ENCODE measurements around the gene SERBP1.
"Not testable (repeated sequence)": the region's sequence is repeated elsewhere in the genome, so short reads cannot be mapped to it uniquely, and the experiment has no call there.

Gene SERBP1

GRCh38 chr1:67439277-67440029 lies 9.3 kb upstream of the SERBP1 start:
- DNase-seq = no peak

GRCh38 chr1:67437961-67438360 lies 7.8 kb upstream of the SERBP1 start:
- DNase-seq = no peak

GRCh38 chr1:67436511-67437055 lies 6.4 kb upstream of the SERBP1 start:
- DNase-seq = no peak

- DNase-seq = no peak
Observed at GRCh38 chr1:67434491-67434890, 4.3 kb upstream of the SERBP1 start.

GRCh38 chr1:67433837-67434236 lies 3.6 kb upstream of the SERBP1 start:
- DNase-seq = no peak

GRCh38 chr1:67432745-67433144 lies 2.5 kb upstream of the SERBP1 start:
- no peak for DNase-seq

GRCh38 chr1:67431869-67432578 lies 1.8 kb upstream of the SERBP1 start:
- no peak for DNase-seq

- DNase-seq = no peak
Observed at GRCh38 chr1:67431156-67431765, 1.1 kb upstream of the SERBP1 start.

- DNase-seq = peak; percentile 23
Observed at GRCh38 chr1:67429528-67430357, 459 bp downstream of the SERBP1 start.

GRCh38 chr1:67429011-67429527 lies 1.1 kb downstream of the SERBP1 start:
- peak; percentile 44 for DNase-seq

- DNase-seq = no peak
Observed at GRCh38 chr1:67427947-67428346, 2.3 kb downstream of the SERBP1 start.

GRCh38 chr1:67427465-67427864 lies 2.7 kb downstream of the SERBP1 start:
- no peak for DNase-seq

GRCh38 chr1:67420835-67421492 lies 9.2 kb downstream of the SERBP1 start:
- no peak for DNase-seq

GRCh38 chr1:67418839-67419586 lies 11.2 kb downstream of the SERBP1 start:
- no peak for DNase-seq

- DNase-seq = not testable (repeated sequence)
Observed at GRCh38 chr1:67417733-67418132, 12.5 kb downstream of the SERBP1 start.

GRCh38 chr1:67415041-67415440 lies 15.2 kb downstream of the SERBP1 start:
- no peak for DNase-seq

GRCh38 chr1:67414574-67414973 lies 15.6 kb downstream of the SERBP1 start:
- DNase-seq = no peak

GRCh38 chr1:67413101-67413500 lies 17.1 kb downstream of the SERBP1 start:
- DNase-seq = not testable (repeated sequence)

GRCh38 chr1:67408148-67408547 lies 22.1 kb downstream of the SERBP1 start:
- no peak for DNase-seq

GRCh38 chr1:67407498-67407897 lies 22.7 kb downstream of the SERBP1 start:
- no peak for DNase-seq

All from CD4-positive, alpha-beta T cell treated with Interleukin-21 for 1 hour (primary cell).